Measurements from ENCODE around the gene CHRFAM7A.
"Not testable (repeated sequence)": the region's sequence is repeated elsewhere in the genome, so short reads cannot be mapped to it uniquely, and the experiment has no call there.

The CHRFAM7A gene

GRCh38 chr15:30392766-30393663 is at the start of gene CHRFAM7A:
TSS of gene CHRFAM7A (minus strand) at chr15:30393540. CDS start at chr15:30383351, 10,189 bp downstream.
- not testable (repeated sequence) for DNase-seq

GRCh38 chr15:30438348-30438747 is 45.0 kb upstream of the CHRFAM7A start:
- DNase-seq: not testable (repeated sequence)

- DNase-seq: not testable (repeated sequence)
These were observed 42.5 kb upstream of the CHRFAM7A start for GRCh38 chr15:30435878-30436277.

GRCh38 chr15:30420723-30421122 is 27.4 kb upstream of the CHRFAM7A start:
- DNase-seq: not testable (repeated sequence)

GRCh38 chr15:30414160-30414559 is 20.8 kb upstream of the CHRFAM7A start, which contains the start of gene GOLGA8R:
TSS of gene GOLGA8R (minus strand) at chr15:30414260. CDS start at chr15:30414162, 98 bp downstream.
- DNase-seq: not testable (repeated sequence)

- DNase-seq: not testable (repeated sequence)
These were observed 14.3 kb upstream of the CHRFAM7A start for GRCh38 chr15:30407636-30408035.

GRCh38 chr15:30398988-30399387 is 5.6 kb upstream of the CHRFAM7A start:
- DNase-seq: not testable (repeated sequence)

- DNase-seq: not testable (repeated sequence)
These were observed 288 bp upstream of the CHRFAM7A start for GRCh38 chr15:30393664-30393991.

- DNase-seq: not testable (repeated sequence)
These were observed 6.9 kb downstream of the CHRFAM7A start for GRCh38 chr15:30386318-30386887.

- DNase-seq: not testable (repeated sequence)
These were observed 16.3 kb downstream of the CHRFAM7A start for GRCh38 chr15:30377082-30377413.

GRCh38 chr15:30376375-30377081 is 16.8 kb downstream of the CHRFAM7A start:
- DNase-seq: not testable (repeated sequence)

- not testable (repeated sequence) for DNase-seq
These were observed 17.5 kb downstream of the CHRFAM7A start for GRCh38 chr15:30375872-30376271.

GRCh38 chr15:30374862-30375261 is 18.5 kb downstream of the CHRFAM7A start:
- DNase-seq: not testable (repeated sequence)

- DNase-seq: not testable (repeated sequence)
These were observed 25.1 kb downstream of the CHRFAM7A start for GRCh38 chr15:30368271-30368670.

GRCh38 chr15:30367246-30367645 is 26.1 kb downstream of the CHRFAM7A start:
- not testable (repeated sequence) for DNase-seq

- not testable (repeated sequence) for DNase-seq
These were observed 31.9 kb downstream of the CHRFAM7A start for GRCh38 chr15:30361404-30361803.

- DNase-seq: not testable (repeated sequence)
These were observed 32.4 kb downstream of the CHRFAM7A start for GRCh38 chr15:30360990-30361389.

- DNase-seq: not testable (repeated sequence)
These were observed 38.3 kb downstream of the CHRFAM7A start for GRCh38 chr15:30355043-30355442.

GRCh38 chr15:30349803-30350202 is 43.5 kb downstream of the CHRFAM7A start:
- DNase-seq: not testable (repeated sequence)

- DNase-seq: not testable (repeated sequence)
These were observed 56.8 kb downstream of the CHRFAM7A start for GRCh38 chr15:30336584-30336983.

- DNase-seq: not testable (repeated sequence)
These were observed 59.2 kb downstream of the CHRFAM7A start for GRCh38 chr15:30334152-30334551.

GRCh38 chr15:30326145-30326544 is 67.2 kb downstream of the CHRFAM7A start:
- not testable (repeated sequence) for DNase-seq

GRCh38 chr15:30321063-30321462 is 72.3 kb downstream of the CHRFAM7A start:
- DNase-seq: not testable (repeated sequence)

Measured in bone marrow (tissue), 2 donors.